Fibroblast of skin of right biceps (primary cell): ENCODE results near the gene PXDN.
A peak's percentile ranks its signal among the peaks of the same experiment; 100 is the strongest.
"Not testable (repeated sequence)": the region's sequence is repeated elsewhere in the genome, so short reads cannot be mapped to it uniquely, and the experiment has no call there.

Experiments
- DNase-seq: peaks from one replicate; pipeline ENCODE4 v3.0.0-alpha.2; 2013

PXDN gene

GRCh38 chr2:1718339-1719220 lies 25.7 kb downstream of the PXDN start:
- no peak for DNase-seq

- no peak for DNase-seq
Observed at GRCh38 chr2:1717113-1717512, 27.2 kb downstream of the PXDN start.

GRCh38 chr2:1716441-1716840 lies 27.9 kb downstream of the PXDN start:
- DNase-seq: no peak

GRCh38 chr2:1716014-1716305 lies 28.4 kb downstream of the PXDN start:
- DNase-seq: not testable (repeated sequence)

GRCh38 chr2:1715184-1716013 lies 28.9 kb downstream of the PXDN start:
- DNase-seq: peak; percentile 76

- no peak for DNase-seq
Observed at GRCh38 chr2:1714291-1715064, 29.8 kb downstream of the PXDN start.

- no peak for DNase-seq
Observed at GRCh38 chr2:1713839-1714236, 30.5 kb downstream of the PXDN start.

- no peak for DNase-seq
Observed at GRCh38 chr2:1713142-1713838, 31.0 kb downstream of the PXDN start.

- DNase-seq: no peak
Observed at GRCh38 chr2:1709946-1710560, 34.3 kb downstream of the PXDN start.

GRCh38 chr2:1709335-1709605 lies 35.0 kb downstream of the PXDN start:
- no peak for DNase-seq

GRCh38 chr2:1708476-1709334 lies 35.6 kb downstream of the PXDN start:
- DNase-seq: no peak

- peak; percentile 90 for DNase-seq
Observed at GRCh38 chr2:1707771-1708418, 36.4 kb downstream of the PXDN start.

- DNase-seq: not testable (repeated sequence)
Observed at GRCh38 chr2:1706089-1706841, 38.0 kb downstream of the PXDN start.

- no peak for DNase-seq
Observed at GRCh38 chr2:1705557-1706076, 38.7 kb downstream of the PXDN start.

- no peak for DNase-seq
Observed at GRCh38 chr2:1704631-1705556, 39.4 kb downstream of the PXDN start.

- no peak for DNase-seq
Observed at GRCh38 chr2:1702186-1702565, 42.1 kb downstream of the PXDN start.

GRCh38 chr2:1701556-1702185 lies 42.6 kb downstream of the PXDN start:
- DNase-seq: no peak

- DNase-seq: no peak
Observed at GRCh38 chr2:1701020-1701419, 43.3 kb downstream of the PXDN start.
